Measurements from ENCODE around the gene USP36.

The USP36 gene

GRCh38 chr17:78839235-78839761 is 1.3 kb downstream of the USP36 start:
- no peaks in the 10 kb centered on the region for H3K9me3 ChIP-seq (ENCODE audit: control insufficient read depth in 1 of 2, low read length in 2 of 2)
- peak overlapping the region; percentile 100 for H3K27ac ChIP-seq (ENCODE audit: low read depth, low read length)
- H3K9ac ChIP-seq (ENCODE audit: low read depth in 1 of 2, low read length in 2 of 2), result peak overlapping the region; percentile 76 to 96
- no peaks in the 10 kb centered on the region for H3K27me3 ChIP-seq (ENCODE audit: control insufficient read depth in 1 of 2, insufficient read depth in 2 of 2, low read length in 2 of 2)
- H3K36me3 ChIP-seq (ENCODE audit: control insufficient read depth in 1 of 2, insufficient read depth in 2 of 2, low read length in 2 of 2), result peaks cover 24 to 34% of the 10 kb centered on the region in 2 donors
- H3K4me3 ChIP-seq (ENCODE audit: low read depth in 1 of 2, low read length in 2 of 2), result peak overlapping the region; percentile 84 to 96
- H3K4me1 ChIP-seq (ENCODE audit: control insufficient read depth in 1 of 2, insufficient read depth in 2 of 2, low read length in 2 of 2), result peaks cover 21 to 22% of the 10 kb centered on the region in 2 donors

- no peaks in the 10 kb centered on the region for H3K27me3 ChIP-seq (ENCODE audit: control insufficient read depth in 1 of 2, insufficient read depth in 2 of 2, low read length in 2 of 2)
- H3K9me3 ChIP-seq (ENCODE audit: control insufficient read depth in 1 of 2, low read length in 2 of 2), result no peaks in the 10 kb centered on the region
- H3K27ac ChIP-seq (ENCODE audit: low read depth, low read length), result no peak overlapping the region
- H3K36me3 ChIP-seq (ENCODE audit: control insufficient read depth in 1 of 2, insufficient read depth in 2 of 2, low read length in 2 of 2), result peaks cover 25 to 40% of the 10 kb centered on the region in 2 donors
- peaks cover 21 to 22% of the 10 kb centered on the region in 2 donors for H3K4me1 ChIP-seq (ENCODE audit: control insufficient read depth in 1 of 2, insufficient read depth in 2 of 2, low read length in 2 of 2)
- peak overlapping the region; percentile 4 to 84 for H3K4me3 ChIP-seq (ENCODE audit: low read depth in 1 of 2, low read length in 2 of 2)
- H3K9ac ChIP-seq (ENCODE audit: low read depth in 1 of 2, low read length in 2 of 2), result peak overlapping the region in 1 of 2 donors; percentile 76
Observed at GRCh38 chr17:78838574-78839005, 2.0 kb downstream of the USP36 start.

DNA sequence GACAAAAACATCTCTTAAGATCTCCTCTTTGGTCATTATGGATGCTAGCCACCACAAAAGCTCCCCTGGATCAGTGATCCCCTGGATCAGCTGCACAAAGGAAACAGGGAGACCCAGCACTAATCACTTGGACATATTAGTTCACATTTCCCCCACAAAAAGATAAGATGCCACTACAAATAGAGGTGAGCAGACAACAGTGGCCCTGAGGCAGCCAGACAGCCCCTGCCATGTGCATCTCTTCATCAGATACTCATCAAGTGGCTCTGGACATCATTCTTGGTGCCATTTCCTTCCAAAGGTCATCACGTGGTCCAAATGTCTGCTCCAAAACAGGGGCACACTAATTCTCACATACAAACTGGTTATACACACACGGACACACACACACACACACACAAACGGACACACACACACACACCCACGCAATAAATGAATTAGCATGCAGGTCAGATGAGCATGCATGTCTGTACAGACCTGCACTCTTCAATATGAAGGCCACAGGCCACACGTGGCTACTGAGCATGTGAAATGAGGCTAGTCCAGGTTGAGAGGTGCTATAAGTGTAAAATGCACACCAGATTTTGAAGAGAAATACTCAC is 4.1 kb downstream of the USP36 start:
- H3K9me3 ChIP-seq (ENCODE audit: control insufficient read depth in 1 of 2, low read length in 2 of 2), result no peaks in the 10 kb centered on the region
- peaks cover 32 to 59% of the 10 kb centered on the region in 2 donors for H3K36me3 ChIP-seq (ENCODE audit: control insufficient read depth in 1 of 2, insufficient read depth in 2 of 2, low read length in 2 of 2)
- H3K27me3 ChIP-seq (ENCODE audit: control insufficient read depth in 1 of 2, insufficient read depth in 2 of 2, low read length in 2 of 2), result no peaks in the 10 kb centered on the region
- H3K9ac ChIP-seq (ENCODE audit: low read depth in 1 of 2, low read length in 2 of 2), result no peak overlapping the region
- no peak overlapping the region for H3K27ac ChIP-seq (ENCODE audit: low read depth, low read length)
- H3K4me1 ChIP-seq (ENCODE audit: control insufficient read depth in 1 of 2, insufficient read depth in 2 of 2, low read length in 2 of 2), result peaks cover 17 to 18% of the 10 kb centered on the region in 2 donors
- no peak overlapping the region for H3K4me3 ChIP-seq (ENCODE audit: low read depth in 1 of 2, low read length in 2 of 2)

- Histone ChIP-seq H3K36me3 (ENCODE audit: control insufficient read depth in 1 of 2, insufficient read depth in 2 of 2, low read length in 2 of 2) (peaks cover 32 to 74% of the 10 kb centered on the region in 2 donors), H3K9me3 (ENCODE audit: control insufficient read depth in 1 of 2, low read length in 2 of 2) (no peaks in the 10 kb centered on the region), H3K4me3 (ENCODE audit: low read depth in 1 of 2, low read length in 2 of 2) (no peak overlapping the region), H3K27ac (ENCODE audit: low read depth, low read length) (no peak overlapping the region), H3K9ac (ENCODE audit: low read depth in 1 of 2, low read length in 2 of 2) (no peak overlapping the region), H3K4me1 (ENCODE audit: control insufficient read depth in 1 of 2, insufficient read depth in 2 of 2, low read length in 2 of 2) (peaks cover 12 to 14% of the 10 kb centered on the region in 2 donors), H3K27me3 (ENCODE audit: control insufficient read depth in 1 of 2, insufficient read depth in 2 of 2, low read length in 2 of 2) (no peaks in the 10 kb centered on the region)
Observed at GRCh38 chr17:78834571-78834970, 6.0 kb downstream of the USP36 start.

- no peaks in the 10 kb centered on the region for H3K9me3 ChIP-seq (ENCODE audit: control insufficient read depth in 1 of 2, low read length in 2 of 2)
- H3K9ac ChIP-seq (ENCODE audit: low read depth in 1 of 2, low read length in 2 of 2), result no peak overlapping the region
- no peak overlapping the region for H3K4me3 ChIP-seq (ENCODE audit: low read depth in 1 of 2, low read length in 2 of 2)
- no peak overlapping the region for H3K27ac ChIP-seq (ENCODE audit: low read depth, low read length)
- no peaks in the 10 kb centered on the region for H3K27me3 ChIP-seq (ENCODE audit: control insufficient read depth in 1 of 2, insufficient read depth in 2 of 2, low read length in 2 of 2)
- no peaks in the 10 kb centered on the region for H3K4me1 ChIP-seq (ENCODE audit: control insufficient read depth in 1 of 2, insufficient read depth in 2 of 2, low read length in 2 of 2)
- H3K36me3 ChIP-seq (ENCODE audit: control insufficient read depth in 1 of 2, insufficient read depth in 2 of 2, low read length in 2 of 2), result peaks cover 40 to 91% of the 10 kb centered on the region in 2 donors
Observed at GRCh38 chr17:78832541-78832810, 8.1 kb downstream of the USP36 start.

GRCh38 chr17:78831688-78832540 is 8.7 kb downstream of the USP36 start:
- Histone ChIP-seq H3K27ac (ENCODE audit: low read depth, low read length) (no peak overlapping the region), H3K36me3 (ENCODE audit: control insufficient read depth in 1 of 2, insufficient read depth in 2 of 2, low read length in 2 of 2) (peaks cover 40 to 91% of the 10 kb centered on the region in 2 donors), H3K9me3 (ENCODE audit: control insufficient read depth in 1 of 2, low read length in 2 of 2) (no peaks in the 10 kb centered on the region), H3K9ac (ENCODE audit: low read depth in 1 of 2, low read length in 2 of 2) (no peak overlapping the region), H3K4me3 (ENCODE audit: low read depth in 1 of 2, low read length in 2 of 2) (no peak overlapping the region), H3K4me1 (ENCODE audit: control insufficient read depth in 1 of 2, insufficient read depth in 2 of 2, low read length in 2 of 2) (no peaks in the 10 kb centered on the region), H3K27me3 (ENCODE audit: control insufficient read depth in 1 of 2, insufficient read depth in 2 of 2, low read length in 2 of 2) (no peaks in the 10 kb centered on the region)

GRCh38 chr17:78829477-78829876 is 11.1 kb downstream of the USP36 start:
- no peak overlapping the region for H3K4me3 ChIP-seq (ENCODE audit: low read depth in 1 of 2, low read length in 2 of 2)

DNA sequence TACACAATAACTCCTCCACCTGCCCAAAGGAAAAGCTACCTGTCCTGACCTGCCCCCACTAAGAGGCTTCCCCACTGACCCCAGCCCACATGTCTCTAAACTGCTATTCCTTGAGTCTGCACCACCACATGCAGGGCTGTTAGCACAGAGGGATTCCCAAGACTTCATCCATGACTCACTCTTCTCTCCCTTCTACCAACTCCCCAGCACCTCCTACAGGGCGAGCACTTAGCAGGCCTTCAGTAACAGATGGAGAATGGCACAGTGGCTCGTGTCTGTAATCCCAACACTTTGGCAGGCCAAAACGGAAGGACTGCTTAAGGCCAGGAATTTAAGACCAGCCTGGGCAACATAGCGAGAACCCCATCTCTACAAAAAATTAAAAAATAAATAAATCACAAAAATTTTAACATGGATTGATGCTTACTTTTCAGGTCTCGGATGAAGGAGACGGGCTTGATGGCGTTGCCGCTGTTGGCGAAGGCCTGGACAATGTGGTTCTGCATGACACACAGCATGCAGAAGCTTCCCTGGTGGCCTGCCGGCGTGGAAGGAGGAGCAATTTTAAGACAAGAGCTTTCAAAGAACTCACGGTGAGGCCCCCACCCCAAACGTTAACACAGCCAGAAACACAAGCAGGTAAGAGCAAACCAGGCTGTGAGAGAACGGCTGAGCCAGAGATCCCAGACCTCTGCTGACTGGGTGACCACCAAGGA is 12.0 kb downstream of the USP36 start:
- Histone ChIP-seq H3K9ac (ENCODE audit: low read depth in 1 of 2, low read length in 2 of 2) (no peak overlapping the region), H3K27ac (ENCODE audit: low read depth, low read length) (no peak overlapping the region), H3K36me3 (ENCODE audit: control insufficient read depth in 1 of 2, insufficient read depth in 2 of 2, low read length in 2 of 2) (peaks cover 34 to 93% of the 10 kb centered on the region in 2 donors), H3K9me3 (ENCODE audit: control insufficient read depth in 1 of 2, low read length in 2 of 2) (no peaks in the 10 kb centered on the region), H3K27me3 (ENCODE audit: control insufficient read depth in 1 of 2, insufficient read depth in 2 of 2, low read length in 2 of 2) (no peaks in the 10 kb centered on the region), H3K4me1 (ENCODE audit: control insufficient read depth in 1 of 2, insufficient read depth in 2 of 2, low read length in 2 of 2) (no peaks in the 10 kb centered on the region), H3K4me3 (ENCODE audit: low read depth in 1 of 2, low read length in 2 of 2) (no peak overlapping the region)

More at GRCh38 chr17:78829477-78829876, 11.1 kb downstream of the USP36 start:
- Histone ChIP-seq H3K27ac (ENCODE audit: low read depth, low read length) (no peak overlapping the region), H3K4me1 (ENCODE audit: control insufficient read depth in 1 of 2, insufficient read depth in 2 of 2, low read length in 2 of 2) (no peaks in the 10 kb centered on the region), H3K27me3 (ENCODE audit: control insufficient read depth in 1 of 2, insufficient read depth in 2 of 2, low read length in 2 of 2) (no peaks in the 10 kb centered on the region), H3K9ac (ENCODE audit: low read depth in 1 of 2, low read length in 2 of 2) (no peak overlapping the region), H3K9me3 (ENCODE audit: control insufficient read depth in 1 of 2, low read length in 2 of 2) (no peaks in the 10 kb centered on the region), H3K36me3 (ENCODE audit: control insufficient read depth in 1 of 2, insufficient read depth in 2 of 2, low read length in 2 of 2) (peaks cover 34 to 93% of the 10 kb centered on the region in 2 donors)

GRCh38 chr17:78826836-78827509 is 13.6 kb downstream of the USP36 start:
- no peaks in the 10 kb centered on the region for H3K27me3 ChIP-seq (ENCODE audit: control insufficient read depth in 1 of 2, insufficient read depth in 2 of 2, low read length in 2 of 2)
- H3K36me3 ChIP-seq (ENCODE audit: control insufficient read depth in 1 of 2, insufficient read depth in 2 of 2, low read length in 2 of 2), result peaks cover 35 to 92% of the 10 kb centered on the region in 2 donors
- no peaks in the 10 kb centered on the region for H3K9me3 ChIP-seq (ENCODE audit: control insufficient read depth in 1 of 2, low read length in 2 of 2)
- H3K27ac ChIP-seq (ENCODE audit: low read depth, low read length), result no peak overlapping the region
- no peak overlapping the region for H3K4me3 ChIP-seq (ENCODE audit: low read depth in 1 of 2, low read length in 2 of 2)
- H3K4me1 ChIP-seq (ENCODE audit: control insufficient read depth in 1 of 2, insufficient read depth in 2 of 2, low read length in 2 of 2), result no peaks in the 10 kb centered on the region
- H3K9ac ChIP-seq (ENCODE audit: low read depth in 1 of 2, low read length in 2 of 2), result no peak overlapping the region

Data from duodenal mucosa (tissue), 2 donors.